ENCODE measurements around the gene S100PBP. TPM values are rescaled to one million over a fixed set of nuclear protein-coding genes. Genes with fewer than 3 reads are reported as not detected.

Gene S100PBP
- total RNA-seq, 1 donor from 2014 or later: 66.1 TPM

DNA sequence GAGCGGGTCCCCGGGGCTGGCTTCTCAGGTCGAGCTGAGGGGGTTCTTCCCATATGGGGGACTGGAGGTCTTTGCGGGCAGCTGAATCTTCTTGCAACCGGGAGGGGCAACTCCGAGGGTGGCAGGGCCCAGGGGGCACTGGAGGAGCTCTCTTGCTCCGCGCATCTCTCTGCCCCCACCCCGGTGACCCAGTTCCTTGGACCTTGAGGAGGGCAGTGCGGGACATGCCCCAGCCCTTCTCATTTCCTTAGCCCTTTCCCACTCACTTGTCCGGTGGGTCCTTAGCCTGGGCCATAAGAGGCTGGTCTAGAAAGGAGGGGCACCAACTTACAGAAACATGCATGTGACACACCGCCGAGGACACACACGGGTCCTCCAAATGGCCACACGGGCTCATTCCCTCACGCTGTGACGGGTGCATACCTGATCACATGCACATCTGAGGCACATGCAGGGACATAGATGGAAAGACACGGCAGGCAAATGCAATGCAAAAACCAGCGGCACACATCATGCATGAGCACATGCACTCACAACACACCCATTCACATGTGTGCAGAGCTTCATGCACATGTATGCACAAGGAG, 69.5 kb downstream of the S100PBP start:
- Mint-ChIP-seq H3K36me3 (ENCODE audit: insufficient read depth) (no peaks in the 10 kb centered on the region), H3K9me3 (ENCODE audit: low read depth) (no peaks in the 10 kb centered on the region), H3K4me1 (ENCODE audit: low read depth) (no peaks in the 10 kb centered on the region), H3K27me3 (peaks cover 76% of the 10 kb centered on the region), H3K4me3 (ENCODE audit: low read depth) (no peak overlapping the region), H3K27ac (no peak overlapping the region)
- TF ChIP-seq, protein P1, sequence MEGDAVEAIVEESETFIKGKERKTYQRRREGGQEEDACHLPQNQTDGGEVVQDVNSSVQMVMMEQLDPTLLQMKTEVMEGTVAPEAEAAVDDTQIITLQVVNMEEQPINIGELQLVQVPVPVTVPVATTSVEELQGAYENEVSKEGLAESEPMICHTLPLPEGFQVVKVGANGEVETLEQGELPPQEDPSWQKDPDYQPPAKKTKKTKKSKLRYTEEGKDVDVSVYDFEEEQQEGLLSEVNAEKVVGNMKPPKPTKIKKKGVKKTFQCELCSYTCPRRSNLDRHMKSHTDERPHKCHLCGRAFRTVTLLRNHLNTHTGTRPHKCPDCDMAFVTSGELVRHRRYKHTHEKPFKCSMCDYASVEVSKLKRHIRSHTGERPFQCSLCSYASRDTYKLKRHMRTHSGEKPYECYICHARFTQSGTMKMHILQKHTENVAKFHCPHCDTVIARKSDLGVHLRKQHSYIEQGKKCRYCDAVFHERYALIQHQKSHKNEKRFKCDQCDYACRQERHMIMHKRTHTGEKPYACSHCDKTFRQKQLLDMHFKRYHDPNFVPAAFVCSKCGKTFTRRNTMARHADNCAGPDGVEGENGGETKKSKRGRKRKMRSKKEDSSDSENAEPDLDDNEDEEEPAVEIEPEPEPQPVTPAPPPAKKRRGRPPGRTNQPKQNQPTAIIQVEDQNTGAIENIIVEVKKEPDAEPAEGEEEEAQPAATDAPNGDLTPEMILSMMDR (IDR thresholded peaks at IDR 0.05; ENCODE audit: unreplicated experiment): no peak
- DNase-seq (ENCODE audit: low spot score, unreplicated experiment): no peak

DNA sequence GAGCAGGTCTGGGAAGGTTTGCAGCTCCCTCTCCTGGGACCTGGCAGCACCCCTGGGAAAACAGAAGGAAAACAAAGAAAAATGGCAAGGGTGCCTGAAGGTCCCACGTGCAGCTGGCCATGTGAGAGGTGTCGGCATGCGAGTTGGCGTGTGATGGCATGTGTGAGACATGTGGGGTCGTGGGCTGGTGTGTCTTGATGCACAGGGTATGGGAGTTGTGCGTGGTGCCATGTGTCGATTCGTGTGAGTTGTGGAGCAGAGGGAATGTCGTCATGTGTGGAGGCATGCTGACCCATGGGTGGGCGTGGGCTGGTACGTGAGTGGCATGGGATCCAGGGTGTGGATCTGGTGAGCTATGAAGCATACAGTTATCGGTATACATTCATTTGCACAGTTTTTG, 70.2 kb downstream of the S100PBP start:
- Mint-ChIP-seq H3K36me3 (ENCODE audit: insufficient read depth) (no peaks in the 10 kb centered on the region), H3K27ac (no peak overlapping the region), H3K9me3 (ENCODE audit: low read depth) (no peaks in the 10 kb centered on the region), H3K4me3 (ENCODE audit: low read depth) (no peak overlapping the region), H3K27me3 (peaks cover 82% of the 10 kb centered on the region), H3K4me1 (ENCODE audit: low read depth) (no peaks in the 10 kb centered on the region)
- TF ChIP-seq, protein P1 (IDR thresholded peaks at IDR 0.05; ENCODE audit: unreplicated experiment): no peak
- DNase-seq (ENCODE audit: low spot score, unreplicated experiment): no peak

DNA sequence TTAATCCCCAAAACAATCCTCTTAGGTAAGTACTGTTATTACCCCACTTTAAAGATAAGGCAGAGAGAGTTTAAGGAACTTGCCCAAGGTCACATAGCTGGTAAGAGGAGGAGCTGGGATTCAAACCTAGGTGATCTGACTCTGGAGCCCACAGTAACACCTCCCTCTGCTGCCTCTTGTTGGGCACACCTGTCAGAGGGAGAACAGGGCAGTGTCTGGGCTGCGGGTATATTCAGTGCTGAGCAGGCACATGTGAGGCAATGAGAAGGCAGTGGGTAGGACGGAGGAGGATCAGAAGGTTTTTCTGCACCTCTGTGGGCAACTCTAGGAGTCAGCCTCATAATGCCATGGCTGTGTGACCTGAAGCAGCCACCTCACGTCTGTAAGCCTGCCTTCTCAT, 70.7 kb downstream of the S100PBP start:
- Mint-ChIP-seq H3K27ac (no peak overlapping the region), H3K9me3 (ENCODE audit: low read depth) (no peaks in the 10 kb centered on the region), H3K4me1 (ENCODE audit: low read depth) (no peaks in the 10 kb centered on the region), H3K4me3 (ENCODE audit: low read depth) (no peak overlapping the region), H3K27me3 (peaks cover 85% of the 10 kb centered on the region), H3K36me3 (ENCODE audit: insufficient read depth) (no peaks in the 10 kb centered on the region)
- TF ChIP-seq, protein P1 (IDR thresholded peaks at IDR 0.05; ENCODE audit: unreplicated experiment): no peak
- DNase-seq (ENCODE audit: low spot score, unreplicated experiment): no peak

DNA sequence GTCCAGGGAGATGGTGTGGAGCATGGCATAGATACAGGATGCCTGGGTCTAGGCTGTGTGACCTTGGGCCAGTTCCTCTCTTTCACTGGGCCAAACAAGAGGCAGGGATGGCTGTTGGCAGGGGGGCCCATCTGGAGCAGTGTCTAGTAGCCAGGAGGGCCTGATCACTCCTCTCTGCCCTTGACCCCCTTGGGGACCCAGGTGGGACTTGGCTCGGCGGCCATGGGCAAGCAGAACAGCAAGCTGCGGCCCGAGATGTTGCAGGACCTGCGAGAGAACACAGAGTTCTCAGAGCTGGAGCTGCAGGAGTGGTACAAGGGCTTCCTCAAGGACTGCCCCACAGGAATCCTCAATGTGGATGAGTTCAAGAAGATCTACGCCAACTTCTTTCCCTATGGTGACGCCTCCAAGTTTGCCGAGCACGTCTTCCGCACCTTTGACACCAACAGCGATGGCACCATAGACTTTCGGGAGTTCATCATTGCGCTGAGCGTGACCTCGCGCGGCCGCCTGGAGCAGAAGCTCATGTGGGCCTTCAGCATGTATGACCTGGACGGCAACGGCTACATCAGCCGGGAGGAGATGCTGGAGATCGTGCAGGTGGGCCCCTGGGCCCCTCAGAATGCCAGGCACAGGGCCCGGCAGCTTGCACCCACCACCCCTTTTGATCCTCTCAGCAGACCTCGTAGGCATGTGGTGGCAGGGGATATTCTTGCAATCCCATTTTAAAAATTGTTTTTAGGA, 71.4 kb downstream of the S100PBP start:
- peaks cover 3% of the 10 kb centered on the region for H3K4me1 Mint-ChIP-seq (ENCODE audit: low read depth)
- TF ChIP-seq, protein P1 (IDR thresholded peaks at IDR 0.05; ENCODE audit: unreplicated experiment): no peak
- H3K27ac Mint-ChIP-seq: no peak overlapping the region
- DNase-seq (ENCODE audit: low spot score, unreplicated experiment): no peak
- H3K36me3 Mint-ChIP-seq (ENCODE audit: insufficient read depth): no peaks in the 10 kb centered on the region
- no peaks in the 10 kb centered on the region for H3K9me3 Mint-ChIP-seq (ENCODE audit: low read depth)
- no peak overlapping the region for H3K4me3 Mint-ChIP-seq (ENCODE audit: low read depth)
- peaks cover 84% of the 10 kb centered on the region for H3K27me3 Mint-ChIP-seq

DNA sequence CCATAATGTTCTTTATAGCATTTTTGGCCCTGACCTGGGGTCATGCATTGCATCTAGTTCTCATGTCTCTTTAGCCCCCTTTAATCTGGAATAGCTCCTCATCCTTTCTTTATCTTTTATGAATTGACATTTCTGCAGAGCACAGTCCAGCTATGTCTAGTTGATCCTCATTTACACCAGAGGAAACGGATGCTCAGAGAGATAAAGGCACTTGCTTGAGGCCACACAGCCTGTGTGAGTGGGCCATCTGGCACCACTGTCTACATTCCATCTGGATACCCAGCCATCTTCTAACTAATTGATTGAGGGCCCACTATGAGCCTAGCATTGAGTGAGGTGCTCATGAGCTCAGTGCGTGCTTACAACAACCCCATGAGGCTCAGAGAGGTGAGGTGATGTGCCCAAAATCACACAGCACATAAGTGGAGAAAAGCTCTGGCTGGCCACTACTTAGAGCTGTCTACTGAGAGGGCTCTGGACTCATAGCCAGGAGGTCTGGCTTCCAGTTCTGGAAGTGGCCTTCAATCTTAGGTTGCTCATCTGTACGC, 72.4 kb downstream of the S100PBP start:
- no peak for DNase-seq (ENCODE audit: low spot score, unreplicated experiment)
- peaks cover 78% of the 10 kb centered on the region for H3K27me3 Mint-ChIP-seq

More for the DNA sequence above, 72.4 kb downstream of the S100PBP start:
- TF ChIP-seq, protein P1 (IDR thresholded peaks at IDR 0.05; ENCODE audit: unreplicated experiment): no peak
- H3K9me3 Mint-ChIP-seq (ENCODE audit: low read depth): no peaks in the 10 kb centered on the region
- H3K36me3 Mint-ChIP-seq (ENCODE audit: insufficient read depth): no peaks in the 10 kb centered on the region
- no peak overlapping the region for H3K4me3 Mint-ChIP-seq (ENCODE audit: low read depth)
- H3K27ac Mint-ChIP-seq: no peak overlapping the region
- peaks cover 3% of the 10 kb centered on the region for H3K4me1 Mint-ChIP-seq (ENCODE audit: low read depth)
